Nephron (organoid): Measurements from ENCODE around the gene WDR26.
"Not testable (repeated sequence)": the region's sequence is repeated elsewhere in the genome, so short reads cannot be mapped to it uniquely, and the experiment has no call there.

Source experiments
- H3K27ac Mint-ChIP-seq, 3 experiments: 2 replicates each; pipeline ENCODE4 v1.8.0; 2020; ENCODE audit warnings: mixed read lengths in 3 of 3, mild to moderate bottlenecking in 2 of 3, moderate library complexity in 1 of 3
- H3K27me3 Mint-ChIP-seq: 2 replicates; pipeline ENCODE4 v1.8.0; 2021; ENCODE audit warnings: low read depth, mild to moderate bottlenecking, moderate library complexity, mixed read lengths
- H3K36me3 Mint-ChIP-seq: 2 replicates; pipeline ENCODE4 v1.8.0; 2020; ENCODE audit warnings: low read depth, mixed read lengths
- H3K4me1 Mint-ChIP-seq: 2 replicates; pipeline ENCODE4 v1.8.0; 2020; ENCODE audit warnings: mixed read lengths
- H3K4me3 Mint-ChIP-seq, 3 experiments: 2 replicates each; pipeline ENCODE4 v1.8.0; 2020; ENCODE audit warnings: mild to moderate bottlenecking in 3 of 3, mixed read lengths in 3 of 3, moderate library complexity in 2 of 3
- H3K9me3 Mint-ChIP-seq: 2 replicates; pipeline ENCODE4 v1.8.0; 2020; ENCODE audit warnings: mixed read lengths
- CTCF ChIP-seq, 3 experiments: fragments of 200-600 bp; sonication (generic); IDR thresholded peaks; one replicate each; pipeline ENCODE4 v1.5.0; 2021; ENCODE audit warnings: antibody characterized with exemption in 3 of 3; ENCODE audit not compliant: unreplicated experiment in 3 of 3

WDR26 gene

GRCh38 chr1:224434691-224435317 lies at the start of gene WDR26:
Gene WDR26, minus strand, starts transcription at chr1:224434797.
- Mint-ChIP-seq H3K27me3 (no peaks in the 10 kb centered on the region), H3K4me1 (peaks cover 51% of the 10 kb centered on the region), H3K4me3 (peak within 1 kb of the TSS; percentile 95 to 97 (median 97)), H3K27ac (peak within 1 kb of the TSS; percentile 94 to 97 (median 96)), H3K9me3 (no peaks in the 10 kb centered on the region), H3K36me3 (peaks cover 15% of the 10 kb centered on the region)
- TF ChIP-seq CTCF (IDR thresholded peaks at IDR 0.05; ENCODE audit: unreplicated experiment in 3 of 3): no peak

DNA sequence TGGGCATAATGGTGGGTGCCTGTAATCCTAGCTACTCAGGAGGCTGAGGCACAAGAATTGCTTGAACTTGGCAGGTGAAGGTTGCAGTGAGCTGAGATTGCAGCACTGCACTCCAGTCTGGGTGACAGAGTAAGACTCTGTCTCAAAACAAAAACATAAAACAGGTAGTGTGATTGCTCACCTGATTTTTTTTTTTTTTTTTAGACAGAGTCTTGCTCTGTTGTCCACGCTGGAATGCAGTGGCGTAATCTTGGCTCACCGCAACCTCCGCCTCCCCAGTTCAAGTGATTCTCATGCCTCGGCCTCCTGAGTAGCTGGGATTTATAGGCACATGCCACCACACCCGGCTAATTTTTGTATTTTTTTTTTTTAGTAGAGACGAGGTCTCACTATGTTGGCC lies 48.6 kb upstream of the WDR26 start:
- H3K4me1 Mint-ChIP-seq, H3K4me3 Mint-ChIP-seq, H3K27ac Mint-ChIP-seq, H3K27me3 Mint-ChIP-seq, H3K36me3 Mint-ChIP-seq: not testable (repeated sequence)
- H3K9me3 Mint-ChIP-seq: peaks cover 22% of the 10 kb centered on the region

- no peak overlapping the region for H3K27ac Mint-ChIP-seq
- TF ChIP-seq CTCF (IDR thresholded peaks at IDR 0.05; ENCODE audit: unreplicated experiment in 3 of 3): no peak
- peaks cover 26% of the 10 kb centered on the region for H3K9me3 Mint-ChIP-seq
- no peaks in the 10 kb centered on the region for H3K27me3 Mint-ChIP-seq
- no peak overlapping the region for H3K4me3 Mint-ChIP-seq
- peaks cover 4% of the 10 kb centered on the region for H3K36me3 Mint-ChIP-seq
- peaks cover 6% of the 10 kb centered on the region for H3K4me1 Mint-ChIP-seq
Measured at GRCh38 chr1:224482619-224483018, 48.0 kb upstream of the WDR26 start.

- H3K9me3 Mint-ChIP-seq: peaks cover 30% of the 10 kb centered on the region
- TF ChIP-seq CTCF (IDR thresholded peaks at IDR 0.05; ENCODE audit: unreplicated experiment in 3 of 3): no peak
- no peak overlapping the region for H3K4me3 Mint-ChIP-seq
- H3K27ac Mint-ChIP-seq: no peak overlapping the region
- H3K4me1 Mint-ChIP-seq: no peaks in the 10 kb centered on the region
- H3K27me3 Mint-ChIP-seq: no peaks in the 10 kb centered on the region
- peaks cover 4% of the 10 kb centered on the region for H3K36me3 Mint-ChIP-seq
Measured at GRCh38 chr1:224481601-224482000, 47.0 kb upstream of the WDR26 start.

DNA sequence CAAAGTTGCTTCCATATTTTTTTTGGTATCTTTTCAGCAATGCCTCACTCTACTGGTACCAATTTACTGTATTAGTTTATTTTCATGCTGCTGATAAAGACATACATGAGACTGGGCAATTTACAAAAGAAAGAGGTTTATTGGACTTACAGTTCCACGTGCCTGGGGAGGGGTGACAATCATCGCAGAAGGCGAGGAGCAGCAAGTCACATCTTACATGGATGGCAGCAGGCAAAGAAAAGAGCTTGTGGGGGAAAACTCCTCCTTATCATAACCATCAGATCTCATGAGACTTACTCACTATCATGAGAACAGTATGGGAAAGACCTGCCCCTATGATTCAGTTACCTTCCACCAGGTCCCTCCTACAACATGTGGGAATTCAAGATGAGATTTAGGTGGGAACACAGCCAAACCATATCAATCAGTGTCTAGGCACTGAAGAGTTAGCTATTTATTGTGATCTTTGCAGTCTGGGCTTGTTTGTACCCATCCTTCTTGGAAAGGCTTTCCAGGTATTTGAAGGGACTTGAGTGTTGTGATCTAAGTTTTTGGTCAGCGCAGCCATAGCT lies 46.4 kb upstream of the WDR26 start:
- peaks cover 30% of the 10 kb centered on the region for H3K9me3 Mint-ChIP-seq

DNA sequence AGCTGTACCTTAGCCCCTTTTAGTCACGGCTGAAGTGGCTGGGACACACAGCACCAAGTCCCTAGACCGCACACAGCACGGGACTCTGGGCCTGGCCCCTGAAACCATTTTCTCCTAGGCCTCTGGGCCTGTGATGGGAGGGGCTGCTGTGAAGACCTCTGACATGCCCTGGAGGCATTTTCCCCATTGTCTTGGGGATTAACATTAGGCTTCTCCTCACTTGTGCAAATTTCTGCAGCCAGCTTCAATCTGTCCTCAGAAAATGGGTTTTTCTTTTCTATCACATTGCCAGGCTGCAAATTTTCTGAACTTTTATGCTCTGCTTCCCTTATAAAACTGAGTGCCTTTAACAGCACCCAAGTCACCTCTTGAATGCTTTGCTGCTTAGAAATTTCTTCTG lies 45.6 kb upstream of the WDR26 start:
- not testable (repeated sequence) for H3K27me3 Mint-ChIP-seq, H3K4me3 Mint-ChIP-seq, H3K36me3 Mint-ChIP-seq, H3K27ac Mint-ChIP-seq, H3K4me1 Mint-ChIP-seq
- peaks cover 30% of the 10 kb centered on the region for H3K9me3 Mint-ChIP-seq

More for the DNA sequence above, 46.4 kb upstream of the WDR26 start:
- not testable (repeated sequence) for H3K4me3 Mint-ChIP-seq, H3K4me1 Mint-ChIP-seq, H3K27me3 Mint-ChIP-seq, H3K27ac Mint-ChIP-seq, H3K36me3 Mint-ChIP-seq

GRCh38 chr1:224472806-224473205 lies 38.2 kb upstream of the WDR26 start:
- Mint-ChIP-seq H3K36me3 (peaks cover 13% of the 10 kb centered on the region), H3K4me3 (no peak overlapping the region), H3K9me3 (peaks cover 23% of the 10 kb centered on the region), H3K27ac (no peak overlapping the region), H3K4me1 (no peaks in the 10 kb centered on the region), H3K27me3 (no peaks in the 10 kb centered on the region)
- no peak for TF ChIP-seq CTCF (IDR thresholded peaks at IDR 0.05; ENCODE audit: unreplicated experiment in 3 of 3)
